Measurements from ENCODE around the gene PDE12. TPM values are rescaled to one million over a fixed set of nuclear protein-coding genes. Genes with fewer than 3 reads are reported as not detected.

PDE12 gene
- total RNA-seq, 2 donors from 2014 or later: 20.6 to 38.7 TPM

GRCh38 chr3:57556459-57557084, 498 bp downstream of the PDE12 start:
- H3K4me3 ChIP-seq: peak overlapping the region; percentile 78
- no peaks in the 10 kb centered on the region for H3K36me3 ChIP-seq
- peak overlapping the region; percentile 79 to 89 for H3K27ac ChIP-seq
- no peaks in the 10 kb centered on the region for H3K27me3 ChIP-seq (replicated peaks; ENCODE audit: insufficient read depth)
- no peak for TF ChIP-seq CTCF (IDR thresholded peaks at IDR 0.05)
- H3K4me1 ChIP-seq (ENCODE audit: control insufficient read depth in 1 of 2, low read depth in 2 of 2): peaks cover 24 to 31% of the 10 kb centered on the region in 2 donors
- no peak for DNase-seq (ENCODE audit: low spot score)
- H3K9me3 ChIP-seq: no peaks in the 10 kb centered on the region
- ATAC-seq (ENCODE audit: insufficient number of reproducible peaks, low FRiP score, low read depth): peak; percentile 29

- Histone ChIP-seq H3K27me3 (replicated peaks; ENCODE audit: insufficient read depth) (no peaks in the 10 kb centered on the region), H3K36me3 (no peaks in the 10 kb centered on the region), H3K27ac (peak overlapping the region in 1 of 2 donors; percentile 89), H3K9me3 (no peaks in the 10 kb centered on the region), H3K4me1 (ENCODE audit: control insufficient read depth in 1 of 2, low read depth in 2 of 2) (peaks cover 24 to 31% of the 10 kb centered on the region in 2 donors), H3K4me3 (peak overlapping the region; percentile 78)
- TF ChIP-seq CTCF (IDR thresholded peaks at IDR 0.05): no peak
- ATAC-seq (ENCODE audit: insufficient number of reproducible peaks, low FRiP score, low read depth) (no peak), DNase-seq (ENCODE audit: low spot score) (no peak)
Observed at GRCh38 chr3:57557085-57557537, 1.0 kb downstream of the PDE12 start.

DNA sequence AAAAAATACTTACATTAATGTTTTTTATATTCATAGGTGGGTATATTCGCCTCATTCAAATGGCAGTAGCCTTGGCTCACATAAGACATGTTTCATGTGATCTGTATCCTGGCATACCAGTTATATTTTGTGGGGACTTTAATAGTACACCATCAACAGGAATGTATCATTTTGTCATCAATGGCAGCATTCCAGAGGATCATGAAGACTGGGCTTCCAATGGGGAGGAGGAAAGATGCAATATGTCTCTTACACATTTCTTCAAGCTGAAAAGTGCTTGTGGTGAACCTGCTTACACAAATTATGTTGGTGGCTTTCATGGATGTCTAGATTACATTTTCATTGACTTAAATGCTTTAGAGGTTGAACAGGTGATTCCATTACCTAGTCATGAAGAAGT, 3.5 kb downstream of the PDE12 start:
- ATAC-seq (ENCODE audit: insufficient number of reproducible peaks, low FRiP score, low read depth) (no peak), DNase-seq (ENCODE audit: low spot score) (no peak)
- Histone ChIP-seq H3K27me3 (replicated peaks; ENCODE audit: insufficient read depth) (no peaks in the 10 kb centered on the region), H3K27ac (no peak overlapping the region), H3K36me3 (no peaks in the 10 kb centered on the region), H3K4me1 (ENCODE audit: control insufficient read depth in 1 of 2, low read depth in 2 of 2) (peaks cover 24 to 31% of the 10 kb centered on the region in 2 donors), H3K9me3 (no peaks in the 10 kb centered on the region), H3K4me3 (no peak overlapping the region)
- TF ChIP-seq CTCF (IDR thresholded peaks at IDR 0.05): no peak

GRCh38 chr3:57569859-57570450, 13.9 kb downstream of the PDE12 start:
- no peak for TF ChIP-seq CTCF (IDR thresholded peaks at IDR 0.05)
- H3K27me3 ChIP-seq (replicated peaks; ENCODE audit: insufficient read depth): no peaks in the 10 kb centered on the region
- H3K4me1 ChIP-seq (ENCODE audit: control insufficient read depth in 1 of 2, low read depth in 2 of 2): no peaks in the 10 kb centered on the region
- no peak overlapping the region for H3K4me3 ChIP-seq
- ATAC-seq (ENCODE audit: insufficient number of reproducible peaks, low FRiP score, low read depth): no peak
- H3K9me3 ChIP-seq: no peaks in the 10 kb centered on the region
- H3K36me3 ChIP-seq: peaks cover 42% of the 10 kb centered on the region
- DNase-seq (ENCODE audit: low spot score): no peak
- no peak overlapping the region for H3K27ac ChIP-seq

DNA sequence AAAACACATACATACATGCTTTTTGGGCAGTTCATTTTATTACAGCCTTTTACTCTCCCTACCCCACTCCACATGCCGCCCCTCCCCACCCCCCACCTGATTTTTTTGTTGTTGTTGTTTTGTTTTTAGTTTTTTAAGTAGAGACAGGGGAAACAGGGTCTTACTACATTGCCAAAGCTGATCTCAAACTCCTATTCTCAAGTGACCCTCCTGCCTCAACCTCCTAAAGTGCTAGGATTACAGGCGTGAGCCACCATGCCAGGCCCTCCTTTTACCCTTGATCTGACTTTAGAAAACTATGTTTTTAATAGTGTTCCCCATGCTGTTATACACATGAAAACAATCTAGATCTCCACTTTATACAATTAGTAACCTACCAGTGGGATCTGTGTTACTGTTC, 14.8 kb downstream of the PDE12 start:
- TF ChIP-seq CTCF (IDR thresholded peaks at IDR 0.05): no peak
- no peak overlapping the region for H3K4me3 ChIP-seq
- no peak overlapping the region for H3K27ac ChIP-seq
- H3K4me1 ChIP-seq (ENCODE audit: control insufficient read depth in 1 of 2, low read depth in 2 of 2): peaks cover 0 to 2% of the 10 kb centered on the region in 2 donors
- DNase-seq (ENCODE audit: low spot score) (no peak), ATAC-seq (ENCODE audit: insufficient number of reproducible peaks, low FRiP score, low read depth) (no peak)
- peaks cover 43% of the 10 kb centered on the region for H3K36me3 ChIP-seq
- no peaks in the 10 kb centered on the region for H3K9me3 ChIP-seq
- no peaks in the 10 kb centered on the region for H3K27me3 ChIP-seq (replicated peaks; ENCODE audit: insufficient read depth)

Measured in thoracic aorta (tissue), 2 donors.